ENCODE data around the gene PTPRG.

Gene PTPRG

DNA sequence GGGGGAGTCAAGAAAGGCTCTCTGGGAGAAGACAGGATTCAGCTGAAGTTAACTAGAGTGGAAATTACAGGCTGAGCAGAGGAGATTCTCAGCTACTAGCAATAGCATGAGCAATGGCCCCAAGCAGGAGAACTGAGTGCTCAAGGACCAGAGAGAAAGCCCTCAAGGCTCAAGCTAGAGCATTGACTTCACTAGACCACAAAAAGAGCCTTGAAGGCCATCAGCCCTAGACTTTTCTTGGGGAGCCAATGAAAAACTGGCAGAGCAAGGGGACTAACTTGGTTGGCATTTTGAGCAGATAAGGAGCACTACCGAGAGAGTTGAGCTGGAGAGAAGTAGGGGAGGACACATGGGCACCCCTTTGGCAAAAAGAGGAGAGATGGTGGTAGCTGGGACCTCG is 534.4 kb downstream of the PTPRG start:
- H2AFZ ChIP-seq (ENCODE audit: low read depth) = no peak overlapping the region
- H3K4me2 ChIP-seq = no peak overlapping the region
- no peaks in the 10 kb centered on the region for H3K79me2 ChIP-seq (ENCODE audit: insufficient read depth, low read depth)
- H3K4me3 ChIP-seq (IDR thresholded peaks at IDR 0.05; ENCODE audit: insufficient read depth, low read depth, low read length) = no peak overlapping the region
- no peaks in the 10 kb centered on the region for H3K36me3 ChIP-seq (ENCODE audit: insufficient read depth)
- H3K27ac ChIP-seq = no peak overlapping the region
- H4K20me1 ChIP-seq (ENCODE audit: insufficient read depth) = no peaks in the 10 kb centered on the region
- no peaks in the 10 kb centered on the region for H3K27me3 ChIP-seq (ENCODE audit: insufficient read depth, low read depth)
- no peak overlapping the region for H3K9ac ChIP-seq
- H3K4me1 ChIP-seq (ENCODE audit: low read depth, poor library complexity, severe bottlenecking) = no peaks in the 10 kb centered on the region
- TF ChIP-seq, protein P1, sequence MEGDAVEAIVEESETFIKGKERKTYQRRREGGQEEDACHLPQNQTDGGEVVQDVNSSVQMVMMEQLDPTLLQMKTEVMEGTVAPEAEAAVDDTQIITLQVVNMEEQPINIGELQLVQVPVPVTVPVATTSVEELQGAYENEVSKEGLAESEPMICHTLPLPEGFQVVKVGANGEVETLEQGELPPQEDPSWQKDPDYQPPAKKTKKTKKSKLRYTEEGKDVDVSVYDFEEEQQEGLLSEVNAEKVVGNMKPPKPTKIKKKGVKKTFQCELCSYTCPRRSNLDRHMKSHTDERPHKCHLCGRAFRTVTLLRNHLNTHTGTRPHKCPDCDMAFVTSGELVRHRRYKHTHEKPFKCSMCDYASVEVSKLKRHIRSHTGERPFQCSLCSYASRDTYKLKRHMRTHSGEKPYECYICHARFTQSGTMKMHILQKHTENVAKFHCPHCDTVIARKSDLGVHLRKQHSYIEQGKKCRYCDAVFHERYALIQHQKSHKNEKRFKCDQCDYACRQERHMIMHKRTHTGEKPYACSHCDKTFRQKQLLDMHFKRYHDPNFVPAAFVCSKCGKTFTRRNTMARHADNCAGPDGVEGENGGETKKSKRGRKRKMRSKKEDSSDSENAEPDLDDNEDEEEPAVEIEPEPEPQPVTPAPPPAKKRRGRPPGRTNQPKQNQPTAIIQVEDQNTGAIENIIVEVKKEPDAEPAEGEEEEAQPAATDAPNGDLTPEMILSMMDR (conservative IDR thresholded peaks at IDR 0.05; ENCODE audit: low read depth, low read length) = no peak

DNA sequence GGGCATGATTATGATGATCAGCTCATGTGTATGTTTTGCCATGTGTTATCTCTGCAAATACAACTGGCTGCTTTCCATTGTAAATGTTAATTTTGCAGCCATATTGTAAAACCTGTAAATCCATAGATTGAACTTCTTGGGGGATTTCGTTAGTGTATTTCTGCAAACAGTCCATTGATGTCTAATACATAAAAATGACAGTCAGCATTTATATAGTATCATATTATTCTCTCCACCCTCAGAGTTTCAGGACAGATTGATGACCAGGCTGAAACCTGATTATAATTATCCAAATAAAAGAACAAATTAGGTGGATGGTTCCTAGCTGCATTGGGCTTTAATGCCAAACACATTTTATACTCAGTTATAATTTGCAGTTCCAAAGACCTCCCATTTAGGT is 535.1 kb downstream of the PTPRG start:
- no peaks in the 10 kb centered on the region for H3K79me2 ChIP-seq (ENCODE audit: insufficient read depth, low read depth)
- no peak overlapping the region for H2AFZ ChIP-seq (ENCODE audit: low read depth)
- TF ChIP-seq, protein P1 (conservative IDR thresholded peaks at IDR 0.05; ENCODE audit: low read depth, low read length) = no peak
- no peak overlapping the region for H3K4me2 ChIP-seq
- no peaks in the 10 kb centered on the region for H3K27me3 ChIP-seq (ENCODE audit: insufficient read depth, low read depth)
- H3K27ac ChIP-seq = no peak overlapping the region
- H3K9ac ChIP-seq = no peak overlapping the region
- H3K4me1 ChIP-seq (ENCODE audit: low read depth, poor library complexity, severe bottlenecking) = no peaks in the 10 kb centered on the region
- H4K20me1 ChIP-seq (ENCODE audit: insufficient read depth) = no peaks in the 10 kb centered on the region
- no peaks in the 10 kb centered on the region for H3K36me3 ChIP-seq (ENCODE audit: insufficient read depth)
- no peak overlapping the region for H3K4me3 ChIP-seq (IDR thresholded peaks at IDR 0.05; ENCODE audit: insufficient read depth, low read depth, low read length)

DNA sequence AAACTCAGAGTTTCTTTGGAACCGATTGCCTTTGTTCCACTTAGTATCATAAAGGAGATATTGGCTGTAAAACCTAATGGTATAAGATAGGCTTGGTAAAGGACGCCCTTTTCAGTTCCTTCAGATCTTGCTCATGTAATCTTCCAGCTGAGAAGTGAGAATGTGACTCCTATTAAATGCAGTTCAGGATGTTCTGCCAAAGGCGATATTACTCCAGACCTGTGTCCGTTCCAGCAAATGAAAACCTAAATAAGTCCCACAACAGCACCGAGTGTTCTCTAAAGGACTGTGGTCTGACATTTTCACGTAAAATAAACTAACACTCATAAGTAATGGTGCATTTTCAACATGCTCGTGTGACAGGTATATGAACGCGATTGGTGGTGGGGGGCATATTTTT is 535.8 kb downstream of the PTPRG start:
- H2AFZ ChIP-seq (ENCODE audit: low read depth) = no peak overlapping the region
- H3K79me2 ChIP-seq (ENCODE audit: insufficient read depth, low read depth) = no peaks in the 10 kb centered on the region
- no peaks in the 10 kb centered on the region for H4K20me1 ChIP-seq (ENCODE audit: insufficient read depth)
- H3K9ac ChIP-seq = no peak overlapping the region
- H3K36me3 ChIP-seq (ENCODE audit: insufficient read depth) = no peaks in the 10 kb centered on the region
- no peak overlapping the region for H3K27ac ChIP-seq
- no peak overlapping the region for H3K4me3 ChIP-seq (IDR thresholded peaks at IDR 0.05; ENCODE audit: insufficient read depth, low read depth, low read length)
- H3K27me3 ChIP-seq (ENCODE audit: insufficient read depth, low read depth) = no peaks in the 10 kb centered on the region
- TF ChIP-seq, protein P1 (conservative IDR thresholded peaks at IDR 0.05; ENCODE audit: low read depth, low read length) = no peak
- H3K4me2 ChIP-seq = no peak overlapping the region
- no peaks in the 10 kb centered on the region for H3K4me1 ChIP-seq (ENCODE audit: low read depth, poor library complexity, severe bottlenecking)

DNA sequence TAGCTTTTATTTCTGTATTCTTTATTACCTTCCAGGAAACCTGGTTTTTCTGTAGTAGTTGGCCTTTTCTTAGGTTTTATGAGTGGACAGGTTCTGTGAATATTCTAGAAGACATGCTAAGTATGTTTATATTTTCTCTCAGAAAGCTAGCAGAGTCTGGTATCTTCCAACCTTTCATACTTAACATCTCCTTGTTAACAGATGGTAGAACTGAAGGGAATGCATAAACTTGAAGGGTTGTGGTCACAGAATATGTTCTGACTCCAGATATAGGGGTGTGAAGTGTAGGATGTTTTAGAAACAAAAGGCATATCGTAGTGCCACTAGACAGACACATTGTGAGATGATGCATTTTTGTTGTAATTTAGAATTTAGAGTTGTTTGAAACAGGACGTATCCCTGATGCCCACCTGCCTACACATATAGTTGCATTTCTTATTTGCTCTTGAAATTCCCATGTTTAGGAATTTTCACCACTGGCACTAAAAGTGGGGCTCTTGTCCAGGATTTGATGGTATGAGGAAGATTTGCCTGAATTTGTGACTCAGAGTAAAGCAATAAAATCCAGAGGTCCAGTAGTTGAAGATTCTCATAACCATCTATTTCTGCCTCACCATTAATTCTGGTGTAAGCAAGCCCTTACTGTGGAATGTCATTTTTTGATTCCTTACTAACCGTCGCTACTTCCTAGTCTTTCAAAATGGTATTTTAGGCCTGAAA is 537.4 kb downstream of the PTPRG start:
- H3K4me2 ChIP-seq = no peak overlapping the region
- H3K79me2 ChIP-seq (ENCODE audit: insufficient read depth, low read depth) = no peaks in the 10 kb centered on the region
- H3K27ac ChIP-seq = no peak overlapping the region
- no peaks in the 10 kb centered on the region for H3K4me1 ChIP-seq (ENCODE audit: low read depth, poor library complexity, severe bottlenecking)
- no peaks in the 10 kb centered on the region for H3K36me3 ChIP-seq (ENCODE audit: insufficient read depth)
- H3K4me3 ChIP-seq (IDR thresholded peaks at IDR 0.05; ENCODE audit: insufficient read depth, low read depth, low read length) = no peak overlapping the region
- no peak overlapping the region for H2AFZ ChIP-seq (ENCODE audit: low read depth)
- no peak overlapping the region for H3K9ac ChIP-seq
- no peaks in the 10 kb centered on the region for H3K27me3 ChIP-seq (ENCODE audit: insufficient read depth, low read depth)
- H4K20me1 ChIP-seq (ENCODE audit: insufficient read depth) = no peaks in the 10 kb centered on the region
- TF ChIP-seq, protein P1 (conservative IDR thresholded peaks at IDR 0.05; ENCODE audit: low read depth, low read length) = no peak
